Neural progenitor cell (in vitro differentiated cells): ENCODE measurements around the gene PSD. TPM values are rescaled to one million over a fixed set of nuclear protein-coding genes. Genes with fewer than 3 reads are reported as not detected.
A peak's percentile ranks its signal among the peaks of the same experiment; 100 is the strongest.

Experiments used
- DNase-seq: peaks from one replicate; pipeline ENCODE4 v3.0.0-alpha.2; 2016; ENCODE audit warnings: low spot score
- H2AFZ ChIP-seq: fragments of 200-600 bp; sonication (generic); replicated peaks from 2 replicates; pipeline ENCODE4 v1.6.1; 2016; ENCODE audit warnings: antibody characterized with exemption
- H3F3A ChIP-seq: fragments of 200-600 bp; sonication (generic); 2 replicates; pipeline ENCODE4 v1.6.1; 2016; ENCODE audit warnings: antibody characterized with exemption, low read depth
- H3K27ac ChIP-seq: fragments of 200-600 bp; sonication (generic); 2 replicates; pipeline ENCODE4 v1.5.1; 2016; ENCODE audit warnings: mild to moderate bottlenecking
- H3K27me3 ChIP-seq: fragments of 200-600 bp; sonication (generic); 2 replicates; pipeline ENCODE4 v1.6.1; 2016; ENCODE audit warnings: mild to moderate bottlenecking, moderate library complexity
- H3K36me3 ChIP-seq: fragments of 200-600 bp; sonication (generic); 2 replicates; pipeline ENCODE4 v1.5.1; 2016
- H3K4me1 ChIP-seq: fragments of 200-600 bp; sonication (generic); 2 replicates; pipeline ENCODE4 v1.6.1; 2016; ENCODE audit warnings: mixed run types
- H3K4me2 ChIP-seq: fragments of 200-600 bp; sonication (generic); 2 replicates; pipeline ENCODE4 v1.6.1; 2016
- H3K4me3 ChIP-seq: fragments of 200-600 bp; sonication (generic); 2 replicates; pipeline ENCODE4 v1.5.1; 2016
- H3K79me2 ChIP-seq: fragments of 200-600 bp; sonication (generic); 2 replicates; pipeline ENCODE4 v1.6.1; 2016; ENCODE audit warnings: low read depth
- H3K9ac ChIP-seq: fragments of 200-600 bp; sonication (generic); 2 replicates; pipeline ENCODE4 v1.6.1; 2016
- H3K9me3 ChIP-seq: fragments of 200-600 bp; sonication (generic); 2 replicates; pipeline ENCODE4 v1.5.1; 2016; ENCODE audit warnings: low read depth
- H4K20me1 ChIP-seq: fragments of 200-600 bp; sonication (generic); 2 replicates; pipeline ENCODE4 v1.6.1; 2016; ENCODE audit warnings: low read depth
- H3K27ac Mint-ChIP-seq: 3 replicates; pipeline ENCODE4 v1.8.0; 2021; ENCODE audit warnings: mixed read lengths
- H3K27me3 Mint-ChIP-seq: 2 replicates; pipeline ENCODE4 v1.8.0; 2022; ENCODE audit warnings: low read depth, mild to moderate bottlenecking, inconsistent platforms, moderate library complexity, mixed read lengths; ENCODE audit not compliant: insufficient read depth
- H3K36me3 Mint-ChIP-seq: 3 replicates; pipeline ENCODE4 v1.8.0; 2021; ENCODE audit warnings: mixed read lengths
- H3K4me1 Mint-ChIP-seq: 3 replicates; pipeline ENCODE4 v1.8.0; 2021; ENCODE audit warnings: mixed read lengths
- H3K4me3 Mint-ChIP-seq: 3 replicates; pipeline ENCODE4 v1.8.0; 2021; ENCODE audit warnings: mild to moderate bottlenecking, moderate library complexity, mixed read lengths
- H3K9me3 Mint-ChIP-seq: 3 replicates; pipeline ENCODE4 v1.8.0; 2020; ENCODE audit warnings: mixed read lengths
- EZH2 ChIP-seq: fragments of 200-600 bp; sonication (generic); IDR thresholded peaks from 2 replicates; pipeline ENCODE4 v1.6.1; 2017; ENCODE audit warnings: antibody characterized with exemption, mild to moderate bottlenecking, moderate library complexity
- EZH2phosphoT487 ChIP-seq: fragments of 200-600 bp; sonication (generic); IDR thresholded peaks from 2 replicates; pipeline ENCODE4 v1.6.1; 2017; ENCODE audit warnings: antibody characterized with exemption
- total RNA-seq: library from RNA; depleted of rRNA; stranded (reverse); fragments of >200 nt; gene quantifications from 2 replicates; pipeline ENCODE4 v1.2.3, GENCODE V29; 2015; ENCODE audit warnings: low replicate concordance
- TF ChIP-seq, protein P1 (sequence below): fragments of 200-600 bp; sonication (generic); IDR thresholded peaks from 2 replicates; pipeline ENCODE4 v1.5.1; 2017; ENCODE audit warnings: antibody characterized with exemption, mild to moderate bottlenecking

Gene PSD
- total RNA-seq, 1 donor from 2014 or later, result 0.09 TPM

DNA sequence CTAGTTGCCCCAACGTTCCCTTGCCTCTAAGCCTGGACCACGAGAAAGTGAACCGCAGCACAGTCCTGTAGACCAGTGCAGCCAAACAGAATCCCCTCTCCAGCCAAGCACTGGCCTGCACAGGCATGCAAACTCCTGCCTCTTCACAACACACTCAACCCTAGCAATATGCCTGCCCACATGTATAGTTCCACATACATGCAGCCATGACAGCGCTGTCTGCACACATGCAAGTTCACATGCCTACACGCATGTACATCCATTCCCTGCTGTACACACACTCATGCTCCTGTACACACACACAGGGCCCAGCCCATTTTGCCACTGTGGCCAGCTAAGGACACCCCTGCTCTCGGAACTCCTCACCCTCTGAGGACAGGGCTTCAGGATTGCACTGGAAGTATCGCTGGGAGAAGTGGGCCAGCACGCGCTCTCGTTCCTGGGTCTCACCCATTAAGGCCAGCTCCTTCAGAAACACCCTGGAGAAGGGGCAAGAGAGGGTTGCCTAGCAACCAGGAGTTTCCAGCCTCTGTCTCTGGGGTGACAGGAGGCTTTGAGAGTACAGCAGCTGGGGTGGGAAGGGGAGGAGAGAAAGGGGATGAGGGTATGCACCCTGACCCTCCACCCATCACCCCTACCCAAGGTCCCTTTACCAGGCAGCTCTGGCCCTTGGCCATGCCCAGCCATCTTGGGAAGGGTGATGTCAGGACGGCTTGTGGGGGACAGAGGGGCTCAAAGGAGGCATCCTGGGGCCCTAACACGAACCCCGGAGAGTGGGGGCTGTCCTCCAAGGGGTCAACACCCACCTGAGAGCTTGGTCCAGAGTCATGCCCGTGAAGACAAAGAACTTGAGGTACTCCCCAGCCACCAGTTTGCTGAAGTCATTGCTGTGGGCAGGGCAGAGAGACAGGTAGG, 7.0 kb downstream of the PSD start:
- Histone ChIP-seq H4K20me1 (peaks cover 29% of the 10 kb centered on the region), H3K4me2 (peak overlapping the region; percentile 73), H3F3A (peaks cover 35% of the 10 kb centered on the region), H3K9me3 (no peaks in the 10 kb centered on the region), H3K79me2 (no peaks in the 10 kb centered on the region), H3K27me3 (peaks cover 64% of the 10 kb centered on the region), H3K4me3 (no peak overlapping the region), H3K27ac (no peak overlapping the region), H3K36me3 (no peaks in the 10 kb centered on the region), H3K4me1 (peaks cover 38% of the 10 kb centered on the region), H3K9ac (no peak overlapping the region), H2AFZ (no peak overlapping the region)
- Mint-ChIP-seq H3K9me3 (no peaks in the 10 kb centered on the region), H3K27me3 (peaks cover 35% of the 10 kb centered on the region), H3K36me3 (peaks cover 2% of the 10 kb centered on the region), H3K4me1 (peaks cover 73% of the 10 kb centered on the region), H3K4me3 (peak overlapping the region; percentile 72), H3K27ac (peak overlapping the region; percentile 97)
- DNase-seq, result no peak
- TF ChIP-seq EZH2 (no peak), EZH2phosphoT487 (no peak)
- TF ChIP-seq, protein P1, sequence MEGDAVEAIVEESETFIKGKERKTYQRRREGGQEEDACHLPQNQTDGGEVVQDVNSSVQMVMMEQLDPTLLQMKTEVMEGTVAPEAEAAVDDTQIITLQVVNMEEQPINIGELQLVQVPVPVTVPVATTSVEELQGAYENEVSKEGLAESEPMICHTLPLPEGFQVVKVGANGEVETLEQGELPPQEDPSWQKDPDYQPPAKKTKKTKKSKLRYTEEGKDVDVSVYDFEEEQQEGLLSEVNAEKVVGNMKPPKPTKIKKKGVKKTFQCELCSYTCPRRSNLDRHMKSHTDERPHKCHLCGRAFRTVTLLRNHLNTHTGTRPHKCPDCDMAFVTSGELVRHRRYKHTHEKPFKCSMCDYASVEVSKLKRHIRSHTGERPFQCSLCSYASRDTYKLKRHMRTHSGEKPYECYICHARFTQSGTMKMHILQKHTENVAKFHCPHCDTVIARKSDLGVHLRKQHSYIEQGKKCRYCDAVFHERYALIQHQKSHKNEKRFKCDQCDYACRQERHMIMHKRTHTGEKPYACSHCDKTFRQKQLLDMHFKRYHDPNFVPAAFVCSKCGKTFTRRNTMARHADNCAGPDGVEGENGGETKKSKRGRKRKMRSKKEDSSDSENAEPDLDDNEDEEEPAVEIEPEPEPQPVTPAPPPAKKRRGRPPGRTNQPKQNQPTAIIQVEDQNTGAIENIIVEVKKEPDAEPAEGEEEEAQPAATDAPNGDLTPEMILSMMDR, result no peak

DNA sequence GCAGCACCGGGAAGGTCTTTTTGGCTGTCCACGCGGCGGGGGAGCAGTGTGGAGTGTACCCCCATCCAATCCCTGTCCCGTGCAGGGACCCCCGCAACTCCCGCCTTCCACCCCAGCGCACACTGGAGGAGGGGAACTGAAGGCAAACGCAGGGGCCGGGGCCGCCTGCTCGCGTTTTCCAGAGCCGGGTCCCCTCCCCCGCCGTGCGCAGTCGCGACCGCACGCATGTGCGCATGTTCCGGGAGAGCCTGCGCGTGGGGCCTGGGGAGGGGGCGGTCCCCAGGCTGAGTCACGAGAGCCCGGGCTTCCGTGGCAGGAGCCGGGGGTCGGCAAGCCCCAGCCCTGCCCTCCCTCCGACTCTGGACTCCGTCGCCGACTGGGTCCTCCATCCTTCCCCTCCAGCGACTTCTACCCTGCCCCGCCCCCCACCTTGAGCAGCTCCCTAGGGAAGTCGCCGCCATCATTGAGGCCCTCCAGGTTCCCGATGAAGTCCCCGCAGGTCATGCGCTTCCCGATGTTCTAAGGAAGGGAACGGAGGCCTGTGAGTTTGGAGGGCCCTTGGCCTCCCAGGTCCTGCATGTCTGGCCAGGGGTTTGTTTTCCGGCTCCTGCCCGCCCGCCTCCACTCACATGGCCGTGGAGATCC, 8.0 kb downstream of the PSD start:
- Mint-ChIP-seq H3K36me3 (peaks cover 2% of the 10 kb centered on the region), H3K9me3 (no peaks in the 10 kb centered on the region), H3K27me3 (peaks cover 33% of the 10 kb centered on the region), H3K27ac (no peak overlapping the region), H3K4me3 (peak overlapping the region; percentile 77), H3K4me1 (peaks cover 66% of the 10 kb centered on the region)
- H3K79me2 ChIP-seq, result no peaks in the 10 kb centered on the region
- H3K27ac ChIP-seq, result no peak overlapping the region
- H3K4me2 ChIP-seq, result peak overlapping the region; percentile 73
- no peaks in the 10 kb centered on the region for H3K9me3 ChIP-seq
- H3K9ac ChIP-seq, result no peak overlapping the region
- peaks cover 74% of the 10 kb centered on the region for H3K27me3 ChIP-seq
- peak; percentile 60 for DNase-seq
- H3F3A ChIP-seq, result peaks cover 35% of the 10 kb centered on the region
- no peaks in the 10 kb centered on the region for H3K36me3 ChIP-seq
- H2AFZ ChIP-seq, result peak overlapping the region; percentile 71
- peaks cover 38% of the 10 kb centered on the region for H3K4me1 ChIP-seq
- TF ChIP-seq, protein P1, result no peak
- TF ChIP-seq EZH2 (peak; percentile 83), EZH2phosphoT487 (peak; percentile 64)
- peaks cover 29% of the 10 kb centered on the region for H4K20me1 ChIP-seq
- H3K4me3 ChIP-seq, result peak overlapping the region; percentile 45

DNA sequence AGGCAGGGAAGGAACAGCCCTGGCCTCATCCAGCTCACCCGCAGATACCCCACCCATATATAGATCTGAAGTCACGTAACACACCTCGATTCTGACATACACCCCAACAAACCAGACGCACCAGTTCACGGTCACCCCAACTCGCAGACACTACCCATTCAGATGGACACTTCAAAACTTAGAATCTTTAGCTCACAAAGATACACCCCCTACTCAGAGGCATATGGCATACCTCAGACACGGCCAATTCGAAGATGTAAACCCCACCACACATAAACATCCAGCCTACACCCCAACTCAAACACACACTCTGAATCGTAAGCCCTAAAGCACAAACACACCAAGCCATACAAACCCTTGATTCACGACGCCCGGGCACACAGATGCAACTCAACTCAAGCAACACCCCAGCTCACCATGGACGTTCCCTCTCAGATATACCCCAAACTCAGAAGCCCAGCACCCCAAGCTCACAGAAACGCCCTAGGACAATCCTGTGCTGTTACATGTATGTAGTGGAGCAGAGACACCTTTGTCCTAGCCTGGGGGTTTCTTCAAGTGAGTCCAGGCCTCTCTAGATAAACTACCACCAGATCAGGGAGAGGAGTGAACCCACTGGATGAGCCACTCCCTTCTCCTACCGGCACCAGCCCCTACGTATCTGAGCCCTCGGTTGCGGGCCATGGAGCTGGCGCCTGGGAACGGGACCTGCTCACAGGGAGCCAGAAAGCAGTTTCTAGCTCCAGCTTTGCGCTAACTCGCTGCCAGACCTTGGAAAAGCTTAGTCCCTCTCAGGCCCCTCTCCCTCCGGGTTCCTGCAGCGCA, 8.8 kb downstream of the PSD start:
- Mint-ChIP-seq H3K4me3 (peak overlapping the region; percentile 77), H3K9me3 (no peaks in the 10 kb centered on the region), H3K27ac (peak overlapping the region; percentile 20), H3K4me1 (peaks cover 60% of the 10 kb centered on the region), H3K36me3 (peaks cover 2% of the 10 kb centered on the region), H3K27me3 (peaks cover 31% of the 10 kb centered on the region)
- peak overlapping the region; percentile 76 for H3K4me2 ChIP-seq
- peaks cover 35% of the 10 kb centered on the region for H3K4me1 ChIP-seq
- peak overlapping the region; percentile 45 for H3K4me3 ChIP-seq
- no peak overlapping the region for H3K27ac ChIP-seq
- TF ChIP-seq EZH2phosphoT487, result peak; percentile 63
- TF ChIP-seq EZH2, result peak; percentile 74
- TF ChIP-seq, protein P1, result no peak
- no peaks in the 10 kb centered on the region for H3K36me3 ChIP-seq
- H4K20me1 ChIP-seq, result peaks cover 29% of the 10 kb centered on the region
- no peaks in the 10 kb centered on the region for H3K9me3 ChIP-seq
- peaks cover 35% of the 10 kb centered on the region for H3F3A ChIP-seq
- H3K27me3 ChIP-seq, result peaks cover 80% of the 10 kb centered on the region
- DNase-seq, result no peak
- H3K79me2 ChIP-seq, result no peaks in the 10 kb centered on the region
- H3K9ac ChIP-seq, result no peak overlapping the region
- H2AFZ ChIP-seq, result peak overlapping the region; percentile 71
